ENCODE measurements around the gene C10orf90. TPM values are rescaled to one million over a fixed set of nuclear protein-coding genes. Genes with fewer than 3 reads are reported as not detected.

The C10orf90 gene
- total and polyA plus RNA-seq, 2 donors (not counting 3 experiments of a cell fraction or from before 2014, with no cell fraction given) = not detected

DNA sequence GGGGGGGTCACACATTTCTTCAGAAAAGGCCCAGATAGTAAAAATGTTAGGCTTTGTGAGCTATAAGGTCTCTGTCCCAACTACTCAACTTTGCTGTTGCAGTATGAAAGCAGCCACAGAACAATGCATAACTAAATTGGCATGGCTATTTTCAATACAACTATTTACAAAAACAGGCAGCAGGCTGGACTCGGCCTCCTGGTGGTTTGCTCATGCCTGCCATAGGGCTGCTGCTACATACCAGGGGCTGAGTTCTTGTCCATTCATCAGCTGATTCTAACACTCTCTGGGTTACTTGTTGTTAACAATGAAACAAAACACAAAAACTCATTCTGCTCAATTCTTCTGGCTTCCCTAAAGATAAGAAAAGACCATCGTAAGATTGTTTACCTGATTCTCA lies 172.8 kb downstream of the C10orf90 start:
- no peaks in the 10 kb centered on the region for H3K27me3 ChIP-seq (ENCODE audit: control insufficient read depth in 2 of 2, insufficient read depth in 2 of 2, low read length in 2 of 2)
- ChIA-PET CTCF (no interaction called here), POLR2A (no interaction called here)
- no peak overlapping the region for H2AFZ ChIP-seq (ENCODE audit: low read depth, low read length)
- no peaks in the 10 kb centered on the region for H3K79me2 ChIP-seq (ENCODE audit: control insufficient read depth, insufficient read depth, low read length)
- FAIRE-seq = no peak
- H3K4me3 ChIP-seq (replicated peaks in 1 of 3; ENCODE audit: insufficient read depth in 1 of 3, low read depth in 1 of 3, low read length in 3 of 3) = no peak overlapping the region
- no peak overlapping the region for H3K4me2 ChIP-seq (ENCODE audit: insufficient read depth, low read length)
- H3K9me3 ChIP-seq (replicated peaks; ENCODE audit: control insufficient read depth, insufficient read depth, low read length) = no peaks in the 10 kb centered on the region
- no TSS peak for BruUV-seq (replicated peaks)
- H4K20me1 ChIP-seq (replicated peaks; ENCODE audit: control insufficient read depth, extremely low read depth, insufficient read depth, low read length) = no peaks in the 10 kb centered on the region
- intact Hi-C loops (cut with micrococcal nuclease) = no loop called here
- DNase-seq (ENCODE audit: low read depth, low spot score) = no peak
- no peak overlapping the region for H3K9ac ChIP-seq (replicated peaks; ENCODE audit: extremely low read depth, insufficient read depth, low read length)
- H3K4me1 ChIP-seq (ENCODE audit: control insufficient read depth, extremely low read depth, insufficient read depth, low read length) = no peaks in the 10 kb centered on the region
- TF ChIP-seq CTCF (IDR thresholded peaks at IDR 0.05; ENCODE audit: extremely low read depth in 1 of 2, insufficient read depth in 1 of 2, low read depth in 1 of 2, low read length in 2 of 2) (no peak), POLR2AphosphoS5 (IDR thresholded peaks at IDR 0.05; ENCODE audit: insufficient read depth, low read depth, low read length) (no peak), JUN (IDR thresholded peaks at IDR 0.05; ENCODE audit: borderline replicate concordance, insufficient read depth, insufficient read length, low read depth) (no peak), POLR2A (IDR thresholded peaks at IDR 0.05; ENCODE audit: low read depth, low read length) (no peak), MYC (IDR thresholded peaks at IDR 0.05; ENCODE audit: low read depth, low read length) (no peak), GATA2 (IDR thresholded peaks at IDR 0.05; ENCODE audit: insufficient read depth, insufficient read length, low read depth, low read length) (no peak), EZH2 (IDR thresholded peaks at IDR 0.05; ENCODE audit: borderline replicate concordance, low read depth, low read length, severe bottlenecking) (no peak), FOS (IDR thresholded peaks at IDR 0.05; ENCODE audit: borderline replicate concordance, insufficient read depth, low read length) (no peak), MAX (IDR thresholded peaks at IDR 0.05; ENCODE audit: insufficient read depth, insufficient read length) (no peak)
- no peak overlapping the region for H3K27ac ChIP-seq (ENCODE audit: insufficient read depth, low read depth, low read length)
- dilution Hi-C loops (cut with MboI; ENCODE audit: extremely low pct_ligation_motif_present, low sequenced_read_pairs) = no loop called here
- H3K9me1 ChIP-seq (replicated peaks; ENCODE audit: control insufficient read depth, extremely low read depth, insufficient read depth, low read length) = no peaks in the 10 kb centered on the region
- no peaks in the 10 kb centered on the region for H3K36me3 ChIP-seq (ENCODE audit: control insufficient read depth in 2 of 2, extremely low read depth in 1 of 2, insufficient read depth in 2 of 2, low read length in 2 of 2)
